ENCODE data around the gene PGAP6.
"Not testable (repeated sequence)": the region's sequence is repeated elsewhere in the genome, so short reads cannot be mapped to it uniquely, and the experiment has no call there.

Gene PGAP6, protein sequence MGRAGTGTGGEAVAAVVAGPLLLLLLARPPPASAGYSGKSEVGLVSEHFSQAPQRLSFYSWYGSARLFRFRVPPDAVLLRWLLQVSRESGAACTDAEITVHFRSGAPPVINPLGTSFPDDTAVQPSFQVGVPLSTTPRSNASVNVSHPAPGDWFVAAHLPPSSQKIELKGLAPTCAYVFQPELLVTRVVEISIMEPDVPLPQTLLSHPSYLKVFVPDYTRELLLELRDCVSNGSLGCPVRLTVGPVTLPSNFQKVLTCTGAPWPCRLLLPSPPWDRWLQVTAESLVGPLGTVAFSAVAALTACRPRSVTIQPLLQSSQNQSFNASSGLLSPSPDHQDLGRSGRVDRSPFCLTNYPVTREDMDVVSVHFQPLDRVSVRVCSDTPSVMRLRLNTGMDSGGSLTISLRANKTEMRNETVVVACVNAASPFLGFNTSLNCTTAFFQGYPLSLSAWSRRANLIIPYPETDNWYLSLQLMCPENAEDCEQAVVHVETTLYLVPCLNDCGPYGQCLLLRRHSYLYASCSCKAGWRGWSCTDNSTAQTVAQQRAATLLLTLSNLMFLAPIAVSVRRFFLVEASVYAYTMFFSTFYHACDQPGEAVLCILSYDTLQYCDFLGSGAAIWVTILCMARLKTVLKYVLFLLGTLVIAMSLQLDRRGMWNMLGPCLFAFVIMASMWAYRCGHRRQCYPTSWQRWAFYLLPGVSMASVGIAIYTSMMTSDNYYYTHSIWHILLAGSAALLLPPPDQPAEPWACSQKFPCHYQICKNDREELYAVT

DNA sequence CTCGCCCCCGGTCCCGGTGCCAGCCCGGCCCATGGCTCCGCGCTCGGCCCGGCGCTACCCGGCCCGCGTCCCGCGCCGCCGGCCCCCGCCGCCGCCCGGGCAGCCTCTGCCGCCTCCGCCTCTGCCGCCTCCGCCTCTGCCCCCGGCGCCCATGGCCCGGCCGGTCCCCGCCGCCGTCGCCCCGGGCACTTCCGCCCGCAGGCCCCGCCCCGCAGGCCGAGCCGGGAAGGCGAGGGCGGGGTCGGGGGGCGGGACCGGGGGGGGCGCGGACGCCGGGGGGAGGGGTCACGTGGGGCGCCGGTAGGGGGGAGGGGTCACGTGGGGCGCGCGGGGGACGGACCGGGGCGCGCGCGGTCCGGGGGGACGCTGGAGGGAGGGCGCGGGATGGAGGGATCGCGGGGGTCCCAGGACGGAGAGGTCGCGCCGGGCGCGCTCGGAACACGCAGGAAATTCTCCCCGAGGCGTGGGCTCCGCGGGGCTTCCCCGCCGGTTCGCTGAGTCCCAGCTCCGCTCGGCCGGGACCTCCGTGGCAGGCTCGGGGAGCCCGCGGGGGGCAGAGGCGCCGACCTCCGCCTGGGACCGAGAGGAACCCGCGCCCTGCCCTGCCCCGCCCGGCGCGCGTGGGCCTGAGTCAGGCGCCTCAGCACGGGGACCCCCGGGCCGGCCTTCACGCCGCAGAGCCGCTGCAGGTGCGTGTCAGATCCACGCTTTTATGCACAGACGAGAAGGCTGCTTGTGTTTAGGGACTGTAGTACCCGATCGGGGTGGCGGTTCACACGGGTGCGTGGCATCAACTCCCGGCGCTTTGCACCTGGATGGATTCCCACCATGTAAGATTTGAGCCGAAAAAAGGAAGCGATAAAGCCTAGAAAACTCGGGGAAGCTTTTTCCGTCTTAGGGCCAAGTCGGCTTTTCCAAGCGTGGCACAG lies at the start of gene PGAP6:
PGAP6 (minus strand) TSS at position 190 of the 929 bp plus-strand sequence; CDS start at position 33, 157 bp downstream.
- DNase-seq, result peak; percentile 58

DNA sequence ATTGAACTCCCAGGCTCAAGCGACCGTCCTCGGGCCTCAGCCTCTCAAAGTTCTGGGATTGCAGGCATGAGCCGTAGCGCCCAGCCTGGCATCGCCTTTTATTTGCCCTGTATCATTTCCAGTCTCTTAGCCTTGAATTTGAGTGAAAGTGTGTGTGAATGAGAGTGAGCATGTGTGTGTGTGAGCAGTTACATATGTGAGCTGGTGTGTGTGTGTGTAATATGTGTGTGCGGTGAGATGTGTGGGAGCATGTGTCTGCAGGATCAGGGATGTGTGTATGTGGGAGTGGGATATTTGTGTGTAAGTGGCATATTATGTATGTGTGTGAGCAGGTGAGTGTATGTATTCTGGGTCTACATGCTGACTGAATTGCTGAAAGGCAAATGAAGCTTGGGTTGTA lies 49.1 kb upstream of the PGAP6 start:
- no peak for DNase-seq

DNA sequence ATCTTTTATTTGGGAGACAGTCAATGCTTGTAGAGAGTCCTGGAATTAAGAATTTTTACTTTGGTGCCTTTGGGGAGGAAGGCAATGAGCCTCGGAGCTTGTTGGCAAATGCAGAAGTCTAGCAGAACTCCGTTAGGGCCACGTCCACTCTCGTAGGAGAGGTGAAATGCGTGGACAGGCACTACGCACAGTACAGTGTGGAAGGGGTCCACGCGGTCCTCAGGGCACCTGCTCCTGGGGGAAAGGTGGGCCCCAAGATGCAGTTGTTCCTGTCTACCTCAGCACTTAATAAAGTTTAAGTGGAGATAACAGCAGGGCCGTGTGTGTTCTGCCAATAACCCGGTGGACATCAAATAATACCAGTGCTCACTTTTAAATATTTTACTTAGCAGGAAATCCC lies 45.5 kb upstream of the PGAP6 start:
- DNase-seq, result no peak

DNA sequence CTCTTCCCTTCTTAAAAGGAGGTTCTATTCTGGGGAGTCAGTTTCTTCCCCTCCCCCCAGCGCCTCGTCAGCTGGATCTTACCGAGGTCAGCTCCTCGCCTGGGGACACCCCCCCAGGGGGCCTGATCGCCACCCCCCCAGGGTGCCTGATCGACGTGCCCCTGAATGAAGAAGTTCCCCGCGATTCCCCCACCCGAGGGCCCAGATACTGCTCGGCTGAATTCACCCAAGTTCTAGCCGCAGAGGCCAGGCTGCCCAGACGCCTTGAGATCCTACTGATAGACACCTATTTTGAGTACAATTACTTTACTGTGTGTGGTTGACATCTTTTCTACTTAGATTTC lies 45.1 kb upstream of the PGAP6 start:
- no peak for DNase-seq

DNA sequence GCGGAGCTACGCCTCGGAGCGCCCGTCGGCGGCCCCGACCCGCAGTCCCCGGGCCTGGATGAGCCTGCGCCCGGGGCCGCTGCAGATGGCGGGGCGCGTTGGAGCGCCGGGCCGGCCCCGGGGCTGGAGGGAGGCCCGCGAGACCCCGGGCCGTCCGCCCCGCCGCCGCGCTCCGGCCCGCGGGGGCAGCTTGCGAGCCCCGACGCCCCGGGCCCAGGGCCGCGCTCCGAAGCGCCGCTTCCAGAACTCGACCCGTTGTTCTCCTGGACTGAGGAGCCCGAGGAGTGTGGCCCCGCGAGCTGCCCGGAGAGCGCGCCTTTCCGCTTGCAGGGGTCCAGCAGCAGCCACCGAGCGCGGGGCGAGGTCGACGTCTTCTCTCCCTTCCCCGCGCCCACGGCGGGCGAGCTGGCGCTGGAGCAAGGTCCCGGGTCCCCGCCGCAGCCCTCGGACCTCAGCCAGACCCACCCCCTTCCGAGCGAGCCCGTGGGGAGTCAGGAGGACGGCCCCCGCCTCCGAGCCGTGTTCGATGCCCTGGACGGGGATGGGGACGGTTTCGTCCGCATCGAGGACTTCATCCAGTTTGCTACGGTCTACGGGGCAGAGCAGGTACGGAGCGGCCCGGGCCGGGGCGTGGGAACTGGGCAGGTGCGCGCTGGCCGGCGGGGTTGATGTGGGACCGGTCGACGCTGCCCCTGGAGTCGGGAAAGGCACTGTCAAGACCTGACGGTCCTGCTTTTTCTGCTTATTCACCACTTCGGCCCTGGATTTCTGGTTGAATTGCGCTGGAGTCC lies 44.5 kb upstream of the PGAP6 start:
- DNase-seq, result peak; percentile 6

DNA sequence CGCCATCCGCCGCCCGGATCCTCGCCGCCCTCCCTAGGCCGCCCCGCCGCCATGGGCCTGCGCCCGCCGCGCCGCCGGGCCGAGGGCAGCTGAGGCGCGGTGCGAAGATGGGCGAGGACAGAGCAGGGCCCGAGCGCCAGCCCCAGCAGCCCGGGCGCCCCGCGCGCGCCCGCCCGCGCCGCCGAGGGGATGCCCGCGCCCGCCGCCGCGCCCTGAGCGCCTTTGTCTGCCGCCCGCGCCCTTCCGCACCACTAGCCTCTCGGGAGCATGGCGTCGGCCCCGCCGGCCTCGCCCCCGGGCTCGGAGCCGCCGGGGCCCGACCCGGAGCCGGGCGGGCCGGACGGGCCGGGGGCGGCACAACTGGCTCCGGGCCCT lies 43.9 kb upstream of the PGAP6 start:
- peak; percentile 42 for DNase-seq

DNA sequence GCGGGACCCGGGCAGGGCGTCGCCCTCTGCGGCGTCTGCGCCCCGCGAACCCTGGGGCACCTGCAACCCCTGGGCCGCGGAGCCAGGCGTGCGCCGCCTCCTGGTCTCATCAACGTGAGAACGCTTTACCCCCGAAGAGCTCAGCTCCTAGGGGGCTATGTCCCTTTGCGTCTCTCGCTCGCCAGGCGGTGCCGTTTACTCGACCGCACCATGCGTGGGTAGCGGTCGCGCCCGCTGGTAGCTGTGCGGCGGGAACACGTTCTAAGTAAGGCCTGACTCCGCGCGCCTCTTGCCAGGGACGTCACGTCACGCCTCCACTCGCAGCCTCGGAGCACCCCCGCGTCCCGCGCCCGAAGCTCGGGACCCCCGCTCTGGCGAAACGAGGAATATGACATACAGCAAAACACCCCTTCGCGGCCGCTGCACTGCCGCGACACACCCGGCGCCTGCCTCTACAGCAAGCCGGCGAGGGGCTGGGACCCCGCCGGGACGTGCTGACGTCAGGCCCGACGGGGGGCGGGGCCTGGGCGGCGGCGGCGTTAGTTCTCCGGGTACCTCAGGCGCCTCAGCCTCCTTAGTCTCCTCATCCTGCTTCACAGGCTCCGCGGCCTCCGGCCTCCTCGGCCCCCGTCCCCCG lies 43.4 kb upstream of the PGAP6 start, which contains the start of gene RAB11FIP3:
RAB11FIP3 (plus strand) TSS at position 568 of the 637 bp plus-strand sequence. CDS start 358 bp downstream, outside the sequence.
- DNase-seq, result peak; percentile 79

DNA sequence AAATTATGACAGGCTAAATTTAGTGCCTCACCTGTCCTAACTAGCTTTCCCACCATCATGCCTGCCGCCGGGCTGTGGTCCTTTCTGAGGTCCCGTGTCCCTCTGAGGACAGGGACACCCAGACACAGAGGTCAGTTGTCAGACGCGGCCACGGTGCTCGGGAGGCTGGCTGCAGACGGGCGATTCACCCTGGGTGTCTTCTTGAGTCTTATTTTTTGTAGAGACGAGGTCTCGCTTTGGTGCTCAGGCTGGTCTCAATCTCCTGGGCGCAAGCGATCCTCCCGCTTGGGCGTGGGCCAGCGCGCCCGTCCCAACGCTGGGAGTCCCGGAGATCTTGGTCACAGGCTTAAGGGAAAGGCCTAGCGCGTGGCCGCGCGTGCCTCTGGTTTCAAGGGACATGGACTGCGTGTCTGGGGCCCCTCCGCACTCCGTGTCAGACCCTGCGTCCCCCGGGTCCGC lies 42.9 kb upstream of the PGAP6 start:
- no peak for DNase-seq

DNA sequence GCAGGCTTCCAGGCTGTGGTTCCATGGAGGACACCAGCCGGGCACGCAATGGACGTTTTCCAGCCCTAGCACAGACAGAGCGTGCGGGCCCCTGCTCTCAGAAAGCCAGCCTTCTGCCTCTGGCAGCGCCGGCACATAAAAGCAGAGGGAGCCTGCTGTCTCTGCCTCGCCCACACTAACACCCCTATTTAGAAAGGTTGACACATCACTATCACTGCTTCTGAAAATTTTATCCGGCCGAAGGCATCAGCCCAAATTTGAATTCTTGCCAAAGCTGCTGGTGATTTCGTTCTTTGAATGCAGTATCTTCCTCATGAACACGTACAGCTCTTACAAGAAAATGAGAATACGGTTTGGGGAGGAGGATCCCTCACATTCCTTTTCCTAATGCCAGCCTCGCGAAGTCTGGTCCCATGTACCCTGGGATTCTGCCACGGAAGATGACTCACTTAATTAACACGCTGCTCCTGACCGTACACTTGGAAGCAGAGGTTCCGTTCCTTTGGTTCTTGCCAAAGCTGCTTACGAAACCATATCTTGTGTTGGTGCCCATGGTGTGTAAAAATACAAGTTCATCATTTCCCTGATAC lies 42.4 kb upstream of the PGAP6 start:
- no peak for DNase-seq

DNA sequence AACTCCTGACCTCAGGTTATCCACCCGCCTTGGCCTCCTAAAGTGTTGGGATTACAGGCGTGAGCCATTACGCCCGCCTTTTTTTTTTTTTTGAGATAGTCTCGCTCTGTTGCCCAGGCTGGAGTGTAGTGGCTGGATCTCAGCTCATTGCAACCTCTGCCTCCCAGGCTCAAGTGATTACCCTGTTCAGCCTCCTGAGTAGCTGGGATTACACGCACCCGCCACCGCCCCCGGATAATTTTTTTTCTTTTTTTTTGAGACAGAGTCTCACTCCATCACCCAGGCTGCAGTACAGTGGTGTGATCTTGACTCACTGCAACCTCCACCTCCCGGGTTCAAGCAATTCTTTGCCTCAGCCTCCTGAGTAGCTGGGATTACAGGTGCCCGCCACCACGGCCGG lies 40.4 kb upstream of the PGAP6 start:
- not testable (repeated sequence) for DNase-seq

DNA sequence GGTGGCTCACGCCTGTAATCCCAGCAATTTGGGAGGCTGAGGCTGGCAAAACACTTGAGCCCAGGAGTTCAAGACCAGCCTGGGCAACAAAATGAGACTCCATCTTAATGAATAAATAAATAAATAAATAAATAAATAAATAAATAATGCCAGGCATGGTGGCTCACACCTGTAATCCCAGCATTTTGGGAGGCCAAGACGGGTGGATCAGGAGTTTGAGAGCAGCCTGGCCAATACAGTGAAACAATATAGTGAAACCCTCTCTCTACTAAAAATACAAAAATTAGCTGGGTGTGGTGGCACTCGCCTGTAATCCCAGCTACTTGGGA lies 33.4 kb upstream of the PGAP6 start:
- DNase-seq, result not testable (repeated sequence)

DNA sequence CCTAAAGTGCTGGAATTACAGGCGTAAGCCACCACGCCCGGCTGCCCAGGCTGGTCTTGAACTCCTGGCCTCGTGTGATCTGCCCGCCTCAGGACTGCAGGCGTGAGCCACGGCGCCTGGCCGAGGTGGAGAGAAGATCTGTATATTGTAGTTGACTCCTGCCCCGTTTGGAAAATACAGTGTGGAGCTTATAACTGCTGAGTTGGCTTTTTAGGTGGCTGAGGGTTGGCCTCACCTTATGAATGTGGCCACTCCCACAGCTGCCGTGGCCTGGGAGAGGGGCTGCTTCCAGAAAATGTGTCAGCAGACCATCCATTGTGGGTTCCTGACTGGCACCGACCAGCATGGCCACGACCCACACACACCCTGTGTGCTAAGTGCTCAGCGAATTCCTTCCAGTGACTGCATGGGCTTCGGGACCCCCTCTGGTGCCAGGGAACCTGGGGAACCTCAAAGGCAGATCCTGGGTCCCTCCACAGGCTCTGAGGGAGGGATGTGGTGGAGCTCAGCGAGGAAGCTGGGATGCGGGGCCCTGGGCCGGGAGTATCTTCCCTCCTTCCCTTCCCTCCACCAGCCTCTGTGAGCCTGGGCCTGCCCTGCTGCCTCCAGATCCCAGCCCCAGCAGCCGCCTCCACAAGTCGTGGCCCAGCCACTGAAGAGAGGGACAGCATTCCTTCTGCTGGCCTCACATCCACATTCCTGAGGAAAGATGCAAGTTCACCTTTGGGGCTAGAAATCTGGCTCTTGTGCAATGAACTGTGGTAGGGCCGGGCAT lies 32.8 kb upstream of the PGAP6 start:
- DNase-seq, result no peak

DNA sequence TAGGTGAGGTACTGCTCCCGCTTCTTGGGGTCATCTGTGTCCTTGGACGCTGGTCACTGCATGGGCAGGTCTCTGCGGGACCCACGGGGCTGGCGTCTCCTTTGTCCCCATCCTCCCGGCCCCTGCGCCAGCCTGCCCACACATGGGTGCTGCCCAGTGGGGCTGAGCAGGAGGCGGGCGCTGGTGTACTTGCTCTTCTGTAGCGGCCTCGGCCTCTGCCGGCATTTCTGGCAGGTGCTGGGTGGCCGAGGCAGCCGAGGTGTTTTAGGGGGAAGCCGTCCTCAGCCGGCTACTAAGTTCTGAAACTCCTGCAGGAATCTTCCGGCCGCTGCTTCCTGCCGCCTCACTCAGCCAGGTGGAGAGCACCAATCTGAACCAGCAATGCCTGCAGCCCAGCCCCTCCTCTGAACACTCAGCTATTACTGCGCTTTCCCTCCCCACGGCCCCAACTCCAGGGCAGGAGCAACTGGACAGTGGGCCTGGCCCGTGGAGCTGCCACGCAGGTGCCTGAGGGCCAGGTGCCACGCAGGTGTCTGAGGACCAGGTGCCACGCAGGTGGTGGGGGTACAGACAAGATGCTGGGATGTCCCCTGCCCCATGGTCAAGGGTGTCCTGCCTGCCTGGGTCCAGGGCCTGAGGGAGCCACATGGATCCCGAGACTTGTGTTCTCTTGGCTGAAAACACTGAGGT lies 29.9 kb upstream of the PGAP6 start:
- no peak for DNase-seq

DNA sequence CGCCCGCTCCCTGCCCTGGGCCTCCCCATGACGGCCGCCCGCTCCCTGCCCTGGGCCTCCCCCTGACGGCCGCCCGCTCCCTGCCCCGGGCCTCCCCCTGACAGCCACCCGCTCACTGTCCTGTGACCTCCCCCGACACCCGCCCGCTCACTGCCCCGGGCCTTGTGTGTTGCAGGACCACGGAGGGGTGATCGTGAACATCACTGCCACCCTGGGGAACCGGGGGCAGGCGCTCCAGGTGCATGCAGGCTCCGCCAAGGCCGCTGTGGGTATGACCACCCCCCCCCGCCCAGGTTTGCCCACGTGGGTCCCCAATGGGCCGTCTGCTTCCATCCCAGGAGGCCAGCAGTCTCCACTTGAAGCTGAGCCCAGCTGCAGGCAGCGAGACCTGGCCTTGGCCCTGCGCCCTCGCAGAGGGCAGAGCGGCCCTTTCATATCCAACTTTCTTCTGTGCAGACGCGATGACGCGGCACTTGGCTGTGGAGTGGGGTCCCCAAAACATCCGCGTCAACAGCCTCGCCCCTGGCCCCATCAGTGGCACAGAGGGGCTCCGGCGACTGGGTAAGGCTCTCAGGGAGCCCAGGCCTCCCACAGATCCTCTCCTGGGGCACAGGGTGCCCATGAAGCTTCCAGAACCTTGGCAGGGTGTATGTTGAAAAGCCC lies 28.9 kb upstream of the PGAP6 start:
- DNase-seq, result no peak

DNA sequence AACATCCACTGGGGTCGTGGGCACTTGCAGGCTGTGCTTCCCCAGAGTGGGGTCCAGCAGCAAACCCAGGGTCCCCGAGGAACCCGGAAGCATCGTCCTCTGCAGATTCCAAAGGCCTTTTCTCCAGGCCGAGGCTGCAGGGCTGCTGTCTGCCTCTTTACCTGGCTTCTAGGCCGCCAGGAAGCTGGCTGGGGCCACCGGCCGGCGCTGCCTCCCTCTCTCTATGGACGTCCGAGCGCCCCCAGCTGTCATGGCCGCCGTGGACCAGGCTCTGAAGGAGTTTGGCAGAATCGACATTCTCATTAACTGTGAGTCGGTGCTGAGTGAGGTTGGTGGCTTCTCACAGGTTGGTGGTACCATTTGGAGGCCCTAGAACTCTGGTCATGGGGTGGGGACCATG lies 25.5 kb upstream of the PGAP6 start:
- no peak for DNase-seq

DNA sequence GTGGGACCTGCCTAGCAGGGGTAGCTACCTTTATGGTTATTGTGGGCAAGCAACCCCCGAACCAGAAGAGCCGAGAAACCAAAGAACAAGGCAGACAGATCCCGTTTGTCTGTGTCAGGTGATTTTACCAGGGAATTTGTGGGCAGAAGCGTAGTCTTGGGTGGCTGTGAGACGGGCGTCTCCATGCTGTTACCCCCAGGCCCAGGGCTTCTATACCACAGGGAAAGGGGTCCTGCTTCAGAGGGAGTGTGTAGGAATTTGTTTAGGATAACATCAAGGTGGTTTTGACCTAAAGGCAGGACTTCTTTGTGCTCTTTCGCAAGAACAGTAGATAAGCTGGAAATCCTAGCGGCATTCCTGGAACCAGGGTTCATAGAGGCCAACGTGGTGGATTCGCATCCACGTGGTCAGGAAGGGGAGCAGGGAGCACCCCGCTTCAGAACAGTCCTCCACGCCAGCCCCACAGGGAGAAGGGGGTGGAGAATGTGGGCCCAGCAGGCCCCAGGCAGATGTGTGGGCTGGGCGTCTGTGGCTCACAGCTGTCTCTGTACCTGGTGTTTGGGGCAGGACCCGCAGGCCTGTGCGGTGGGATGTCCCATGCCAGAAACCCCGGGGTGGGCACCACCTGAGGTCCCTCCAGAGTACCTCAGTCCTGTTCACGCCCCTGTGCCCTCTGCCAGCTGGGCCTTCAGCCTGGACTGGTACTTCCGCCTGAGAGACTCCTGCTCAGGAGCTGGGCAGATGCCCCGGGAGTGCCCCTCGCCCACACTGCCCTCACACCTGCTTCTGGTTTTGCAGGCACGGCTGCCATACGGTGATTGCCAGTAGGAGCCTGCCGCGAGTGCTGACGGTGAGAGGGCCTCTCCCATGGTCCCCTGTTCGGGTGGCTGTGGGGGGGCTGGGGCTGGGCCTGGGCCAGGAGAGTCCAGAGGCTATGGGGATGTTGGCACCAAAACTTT lies 24.0 kb upstream of the PGAP6 start:
- no peak for DNase-seq

DNA sequence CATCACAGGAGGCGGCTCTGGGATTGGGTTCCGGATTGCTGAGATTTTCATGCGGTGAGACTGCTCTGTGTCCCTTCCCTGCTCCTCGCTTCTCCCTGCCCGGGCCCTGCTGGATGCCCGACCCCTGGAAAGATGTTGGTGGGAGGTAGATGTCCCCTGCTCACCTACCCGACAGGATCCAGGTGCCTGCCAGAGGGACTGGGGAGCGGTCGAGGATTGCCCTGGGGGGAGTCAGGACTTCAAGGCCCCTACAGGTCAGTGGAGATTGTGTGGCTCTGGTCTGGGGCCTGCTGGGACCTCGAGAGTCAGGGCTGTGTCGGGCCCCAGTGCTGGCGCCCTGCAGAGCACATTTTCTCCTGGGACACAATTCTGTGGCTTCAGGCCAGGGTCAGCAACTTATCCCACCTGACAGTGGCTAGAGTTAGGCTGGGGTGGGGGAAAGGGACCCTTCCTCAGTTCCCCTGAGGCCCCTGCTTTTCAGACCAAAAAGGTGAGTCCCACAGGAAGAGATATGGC lies 23.3 kb upstream of the PGAP6 start:
- DNase-seq, result no peak
